ENCODE results near the gene HTR7.
"Not testable (repeated sequence)": the region's sequence is repeated elsewhere in the genome, so short reads cannot be mapped to it uniquely, and the experiment has no call there.

The HTR7 gene

GRCh38 chr10:90807106-90807505 is 50.7 kb downstream of the HTR7 start:
- H4K91ac ChIP-seq (ENCODE audit: low read length); H2AK5ac ChIP-seq (ENCODE audit: low read length, severe bottlenecking); H3K4me1 ChIP-seq (ENCODE audit: control insufficient read depth, insufficient read depth, low read depth, low read length); H2BK15ac ChIP-seq (ENCODE audit: low read depth, poor library complexity, severe bottlenecking); H3K27ac ChIP-seq (ENCODE audit: low read length, poor library complexity, severe bottlenecking); H3K18ac ChIP-seq (ENCODE audit: low read depth in 1 of 2, low read length in 2 of 2); H3K9me3 ChIP-seq (ENCODE audit: control insufficient read depth, low read length); H3K36me3 ChIP-seq (ENCODE audit: control insufficient read depth in 1 of 2, insufficient read depth in 2 of 2, low read depth in 1 of 2, low read length in 2 of 2); H3K4me3 ChIP-seq (ENCODE audit: insufficient read depth in 1 of 2, low read depth in 1 of 2, low read length in 2 of 2); H3K14ac ChIP-seq (ENCODE audit: low read length in 2 of 2); H3K4ac ChIP-seq (ENCODE audit: low read depth in 1 of 2, low read length in 2 of 2); H3K9ac ChIP-seq (ENCODE audit: low read length); H2BK120ac ChIP-seq (ENCODE audit: low read depth, low read length); H3K23ac ChIP-seq (ENCODE audit: low read length in 2 of 2); H2AFZ ChIP-seq (ENCODE audit: low read depth, low read length); H4K8ac ChIP-seq (ENCODE audit: low read length); H2BK5ac ChIP-seq (ENCODE audit: low read depth, low read length, poor library complexity, severe bottlenecking); H3K4me2 ChIP-seq (ENCODE audit: low read length, poor library complexity, severe bottlenecking); H3K27me3 ChIP-seq (ENCODE audit: control insufficient read depth in 1 of 2, insufficient read depth in 1 of 2, low read length in 2 of 2); H3K79me1 ChIP-seq (replicated peaks; ENCODE audit: low read length, poor library complexity, severe bottlenecking); H2BK12ac ChIP-seq (ENCODE audit: low read length in 2 of 2); DNase-seq: not testable (repeated sequence)
- WGBS, result 88% methylated on average over 4 of the region's 4 CpGs

- H3K9ac ChIP-seq (ENCODE audit: low read length), result no peak overlapping the region
- H3K9me3 ChIP-seq (ENCODE audit: control insufficient read depth, low read length), result no peaks in the 10 kb centered on the region
- H2BK15ac ChIP-seq (ENCODE audit: low read depth, poor library complexity, severe bottlenecking), result no peak overlapping the region
- no peak overlapping the region for H4K91ac ChIP-seq (ENCODE audit: low read length)
- H3K27me3 ChIP-seq (ENCODE audit: control insufficient read depth in 1 of 2, insufficient read depth in 1 of 2, low read length in 2 of 2), result no peaks in the 10 kb centered on the region
- no peak overlapping the region for H3K14ac ChIP-seq (ENCODE audit: low read length in 2 of 2)
- no peak overlapping the region for H4K8ac ChIP-seq (ENCODE audit: low read length)
- H3K36me3 ChIP-seq (ENCODE audit: control insufficient read depth in 1 of 2, insufficient read depth in 2 of 2, low read depth in 1 of 2, low read length in 2 of 2), result no peaks in the 10 kb centered on the region
- H3K4me3 ChIP-seq (ENCODE audit: insufficient read depth in 1 of 2, low read depth in 1 of 2, low read length in 2 of 2), result no peak overlapping the region
- no peak overlapping the region for H2BK5ac ChIP-seq (ENCODE audit: low read depth, low read length, poor library complexity, severe bottlenecking)
- H3K4me2 ChIP-seq (ENCODE audit: low read length, poor library complexity, severe bottlenecking), result no peak overlapping the region
- no peak overlapping the region for H3K4ac ChIP-seq (ENCODE audit: low read depth in 1 of 2, low read length in 2 of 2)
- 100% methylated on average over 1 of the region's 1 CpG for WGBS
- H3K27ac ChIP-seq (ENCODE audit: low read length, poor library complexity, severe bottlenecking), result no peak overlapping the region
- H3K79me1 ChIP-seq (replicated peaks; ENCODE audit: low read length, poor library complexity, severe bottlenecking), result no peaks in the 10 kb centered on the region
- no peak overlapping the region for H2AK5ac ChIP-seq (ENCODE audit: low read length, severe bottlenecking)
- no peak overlapping the region for H2AFZ ChIP-seq (ENCODE audit: low read depth, low read length)
- no peak for DNase-seq
- no peaks in the 10 kb centered on the region for H3K4me1 ChIP-seq (ENCODE audit: control insufficient read depth, insufficient read depth, low read depth, low read length)
- no peak overlapping the region for H2BK12ac ChIP-seq (ENCODE audit: low read length in 2 of 2)
- no peak overlapping the region for H3K18ac ChIP-seq (ENCODE audit: low read depth in 1 of 2, low read length in 2 of 2)
- H3K23ac ChIP-seq (ENCODE audit: low read length in 2 of 2), result no peak overlapping the region
- H2BK120ac ChIP-seq (ENCODE audit: low read depth, low read length), result no peak overlapping the region
Measured at GRCh38 chr10:90806677-90807076, 51.2 kb downstream of the HTR7 start.

- no peaks in the 10 kb centered on the region for H3K4me1 ChIP-seq (ENCODE audit: control insufficient read depth, insufficient read depth, low read depth, low read length)
- H4K91ac ChIP-seq (ENCODE audit: low read length), result no peak overlapping the region
- 100% methylated on average over 1 of the region's 1 CpG for whole genome bisulfite sequencing
- no peaks in the 10 kb centered on the region for H3K79me1 ChIP-seq (replicated peaks; ENCODE audit: low read length, poor library complexity, severe bottlenecking)
- no peak overlapping the region for H3K4me3 ChIP-seq (ENCODE audit: insufficient read depth in 1 of 2, low read depth in 1 of 2, low read length in 2 of 2)
- no peaks in the 10 kb centered on the region for H3K9me3 ChIP-seq (ENCODE audit: control insufficient read depth, low read length)
- DNase-seq, result no peak
- no peak overlapping the region for H2BK120ac ChIP-seq (ENCODE audit: low read depth, low read length)
- H3K14ac ChIP-seq (ENCODE audit: low read length in 2 of 2), result no peak overlapping the region
- H2BK15ac ChIP-seq (ENCODE audit: low read depth, poor library complexity, severe bottlenecking), result no peak overlapping the region
- no peak overlapping the region for H3K9ac ChIP-seq (ENCODE audit: low read length)
- H3K27me3 ChIP-seq (ENCODE audit: control insufficient read depth in 1 of 2, insufficient read depth in 1 of 2, low read length in 2 of 2), result no peaks in the 10 kb centered on the region
- H3K27ac ChIP-seq (ENCODE audit: low read length, poor library complexity, severe bottlenecking), result no peak overlapping the region
- no peak overlapping the region for H3K18ac ChIP-seq (ENCODE audit: low read depth in 1 of 2, low read length in 2 of 2)
- H3K23ac ChIP-seq (ENCODE audit: low read length in 2 of 2), result no peak overlapping the region
- H3K4me2 ChIP-seq (ENCODE audit: low read length, poor library complexity, severe bottlenecking), result no peak overlapping the region
- no peak overlapping the region for H2BK5ac ChIP-seq (ENCODE audit: low read depth, low read length, poor library complexity, severe bottlenecking)
- no peak overlapping the region for H2AFZ ChIP-seq (ENCODE audit: low read depth, low read length)
- no peaks in the 10 kb centered on the region for H3K36me3 ChIP-seq (ENCODE audit: control insufficient read depth in 1 of 2, insufficient read depth in 2 of 2, low read depth in 1 of 2, low read length in 2 of 2)
- H4K8ac ChIP-seq (ENCODE audit: low read length), result no peak overlapping the region
- no peak overlapping the region for H2BK12ac ChIP-seq (ENCODE audit: low read length in 2 of 2)
- H2AK5ac ChIP-seq (ENCODE audit: low read length, severe bottlenecking), result no peak overlapping the region
- H3K4ac ChIP-seq (ENCODE audit: low read depth in 1 of 2, low read length in 2 of 2), result no peak overlapping the region
Measured at GRCh38 chr10:90805206-90805605, 52.6 kb downstream of the HTR7 start.

- Histone ChIP-seq H2AFZ (ENCODE audit: low read depth, low read length) (no peak overlapping the region), H3K4me2 (ENCODE audit: low read length, poor library complexity, severe bottlenecking) (no peak overlapping the region), H4K91ac (ENCODE audit: low read length) (no peak overlapping the region), H3K4me1 (ENCODE audit: control insufficient read depth, insufficient read depth, low read depth, low read length) (no peaks in the 10 kb centered on the region), H2BK15ac (ENCODE audit: low read depth, poor library complexity, severe bottlenecking) (no peak overlapping the region), H3K23ac (ENCODE audit: low read length in 2 of 2) (no peak overlapping the region), H3K27ac (ENCODE audit: low read length, poor library complexity, severe bottlenecking) (no peak overlapping the region), H3K4ac (ENCODE audit: low read depth in 1 of 2, low read length in 2 of 2) (no peak overlapping the region), H3K18ac (ENCODE audit: low read depth in 1 of 2, low read length in 2 of 2) (no peak overlapping the region), H3K4me3 (ENCODE audit: insufficient read depth in 1 of 2, low read depth in 1 of 2, low read length in 2 of 2) (no peak overlapping the region), H2BK12ac (ENCODE audit: low read length in 2 of 2) (no peak overlapping the region), H2BK5ac (ENCODE audit: low read depth, low read length, poor library complexity, severe bottlenecking) (no peak overlapping the region), H3K36me3 (ENCODE audit: control insufficient read depth in 1 of 2, insufficient read depth in 2 of 2, low read depth in 1 of 2, low read length in 2 of 2) (no peaks in the 10 kb centered on the region), H2AK5ac (ENCODE audit: low read length, severe bottlenecking) (no peak overlapping the region), H3K27me3 (ENCODE audit: control insufficient read depth in 1 of 2, insufficient read depth in 1 of 2, low read length in 2 of 2) (no peaks in the 10 kb centered on the region), H2BK120ac (ENCODE audit: low read depth, low read length) (no peak overlapping the region), H3K14ac (ENCODE audit: low read length in 2 of 2) (no peak overlapping the region), H4K8ac (ENCODE audit: low read length) (no peak overlapping the region), H3K9me3 (ENCODE audit: control insufficient read depth, low read length) (peaks cover 3% of the 10 kb centered on the region), H3K79me1 (replicated peaks; ENCODE audit: low read length, poor library complexity, severe bottlenecking) (no peaks in the 10 kb centered on the region), H3K9ac (ENCODE audit: low read length) (no peak overlapping the region)
- 86% methylated on average over 2 of the region's 3 CpGs for WGBS
- DNase-seq, result no peak
Measured at GRCh38 chr10:90804354-90804753, 53.5 kb downstream of the HTR7 start.

All from mesenchymal stem cell (in vitro differentiated cells and primary cell).